ES-I3 (cell line): Measurements from ENCODE around the gene PDE6G.
A peak's percentile ranks its signal among the peaks of the same experiment; 100 is the strongest.

Experiments
- H3K36me3 ChIP-seq: 2 replicates; pipeline ENCODE4 v1.6.1; 2013; ENCODE audit warnings: mild to moderate bottlenecking, low read length, control low read depth, moderate library complexity; ENCODE audit not compliant: insufficient read depth
- H3K4me1 ChIP-seq: 2 replicates; pipeline ENCODE4 v1.6.1; 2013; ENCODE audit warnings: mild to moderate bottlenecking, control low read depth, low read length; ENCODE audit not compliant: insufficient read depth
- H3K9ac ChIP-seq: 2 replicates; pipeline ENCODE4 v1.6.1; 2013; ENCODE audit warnings: low read depth, mild to moderate bottlenecking, low read length, moderate library complexity
- H3K9me3 ChIP-seq: 2 replicates; pipeline ENCODE4 v1.6.1; 2013; ENCODE audit warnings: mild to moderate bottlenecking, low read length, moderate library complexity; ENCODE audit not compliant: control insufficient read depth, insufficient read depth

PDE6G gene

GRCh38 chr17:81656118-81656743, at the start of gene PDE6G:
Gene PDE6G, minus strand, starts transcription at chr17:81656542. Its CDS starts 3,237 bp downstream, at chr17:81653305.
- no peaks in the 10 kb centered on the region for H3K9me3 ChIP-seq
- peaks cover 11% of the 10 kb centered on the region; the same call in 1 of the 2 replicates for H3K4me1 ChIP-seq
- H3K36me3 ChIP-seq = no peaks in the 10 kb centered on the region
- H3K9ac ChIP-seq = no peak within 1 kb of the TSS

GRCh38 chr17:81705518-81706231, 49.3 kb upstream of the PDE6G start:
- Histone ChIP-seq H3K9me3 (no peaks in the 10 kb centered on the region), H3K4me1 (peaks cover 13% of the 10 kb centered on the region; the same call in 1 of the 2 replicates), H3K9ac (no peak overlapping the region), H3K36me3 (peaks cover 20% of the 10 kb centered on the region)

- Histone ChIP-seq H3K9ac (peak overlapping the region; percentile 90), H3K36me3 (peaks cover 21% of the 10 kb centered on the region), H3K4me1 (peaks cover 7% of the 10 kb centered on the region; the same call in 1 of the 2 replicates), H3K9me3 (no peaks in the 10 kb centered on the region)
Observed at GRCh38 chr17:81703747-81704654, 47.7 kb upstream of the PDE6G start.

- H3K36me3 ChIP-seq = peaks cover 26% of the 10 kb centered on the region
- H3K9me3 ChIP-seq = no peaks in the 10 kb centered on the region
- H3K4me1 ChIP-seq = peaks cover 7% of the 10 kb centered on the region; the same call in 1 of the 2 replicates
- H3K9ac ChIP-seq = peak within 1 kb of the TSS; percentile 90
Observed at GRCh38 chr17:81702934-81703746, 46.8 kb upstream of the PDE6G start, which contains the start of gene MRPL12. Gene MRPL12, plus strand, starts transcription at chr17:81703367. Its CDS starts 135 bp downstream, at chr17:81703502.

GRCh38 chr17:81701288-81702071, 45.1 kb upstream of the PDE6G start:
- H3K36me3 ChIP-seq = peaks cover 28% of the 10 kb centered on the region
- H3K9me3 ChIP-seq = no peaks in the 10 kb centered on the region
- H3K4me1 ChIP-seq = peaks cover 7% of the 10 kb centered on the region; the same call in 1 of the 2 replicates
- H3K9ac ChIP-seq = peak overlapping the region; percentile 90; the same call in 1 of the 2 replicates

GRCh38 chr17:81700353-81701287, 44.3 kb upstream of the PDE6G start:
- Histone ChIP-seq H3K9me3 (no peaks in the 10 kb centered on the region), H3K9ac (no peak overlapping the region), H3K4me1 (peaks cover 7% of the 10 kb centered on the region; the same call in 1 of the 2 replicates), H3K36me3 (peaks cover 28% of the 10 kb centered on the region)

GRCh38 chr17:81697261-81698044, 41.1 kb upstream of the PDE6G start:
- Histone ChIP-seq H3K9ac (no peak overlapping the region), H3K36me3 (peaks cover 22% of the 10 kb centered on the region)

GRCh38 chr17:81696218-81696941, 40.0 kb upstream of the PDE6G start:
- no peaks in the 10 kb centered on the region for H3K9me3 ChIP-seq
- H3K9ac ChIP-seq = no peak overlapping the region
- peaks cover 20% of the 10 kb centered on the region for H3K36me3 ChIP-seq
- H3K4me1 ChIP-seq = no peaks in the 10 kb centered on the region

More at GRCh38 chr17:81697261-81698044, 41.1 kb upstream of the PDE6G start:
- Histone ChIP-seq H3K4me1 (no peaks in the 10 kb centered on the region), H3K9me3 (no peaks in the 10 kb centered on the region)

GRCh38 chr17:81695801-81696200, 39.5 kb upstream of the PDE6G start:
- peaks cover 18% of the 10 kb centered on the region for H3K36me3 ChIP-seq
- no peaks in the 10 kb centered on the region for H3K4me1 ChIP-seq
- no peaks in the 10 kb centered on the region for H3K9me3 ChIP-seq
- no peak overlapping the region for H3K9ac ChIP-seq

GRCh38 chr17:81695211-81695610, 38.9 kb upstream of the PDE6G start:
- Histone ChIP-seq H3K9me3 (no peaks in the 10 kb centered on the region), H3K9ac (no peak overlapping the region), H3K4me1 (no peaks in the 10 kb centered on the region), H3K36me3 (peaks cover 18% of the 10 kb centered on the region)

GRCh38 chr17:81694810-81695209, 38.5 kb upstream of the PDE6G start:
- H3K9me3 ChIP-seq = no peaks in the 10 kb centered on the region
- H3K9ac ChIP-seq = no peak overlapping the region
- no peaks in the 10 kb centered on the region for H3K4me1 ChIP-seq
- H3K36me3 ChIP-seq = peaks cover 18% of the 10 kb centered on the region
